Mesenchymal stem cell (in vitro differentiated cells and primary cell): ENCODE measurements around the gene MAJIN.
A peak's percentile ranks its signal among the peaks of the same experiment; 100 is the strongest.

Source experiments
- DNase-seq: peaks from one replicate; pipeline ENCODE4 v3.0.0-alpha.2; 2013
- H2AFZ ChIP-seq: one replicate; pipeline ENCODE4 v1.6.1; 2013; ENCODE audit warnings: low read depth, mild to moderate bottlenecking, control low read depth, inconsistent platforms, low read length, moderate library complexity
- H2AK5ac ChIP-seq: 2 replicates; pipeline ENCODE4 v1.6.1; 2013; ENCODE audit warnings: low read length, moderate library complexity, mild to moderate bottlenecking, inconsistent platforms; ENCODE audit not compliant: severe bottlenecking
- H2BK120ac ChIP-seq: one replicate; pipeline ENCODE4 v1.6.1; 2013; ENCODE audit warnings: low read depth, mild to moderate bottlenecking, inconsistent platforms, low read length, moderate library complexity
- H2BK12ac ChIP-seq, 2 experiments: one replicate each; pipeline ENCODE4 v1.6.1; 2013; ENCODE audit warnings: inconsistent platforms in 2 of 2, low read length in 2 of 2, mild to moderate bottlenecking in 2 of 2, moderate library complexity in 2 of 2, control low read depth in 1 of 2
- H2BK15ac ChIP-seq: one replicate; pipeline ENCODE4 v1.6.1; 2013; ENCODE audit warnings: mild to moderate bottlenecking, low read depth, inconsistent platforms; ENCODE audit not compliant: poor library complexity, severe bottlenecking
- H2BK5ac ChIP-seq: 2 replicates; pipeline ENCODE4 v1.6.1; 2013; ENCODE audit warnings: low read depth, mild to moderate bottlenecking, low read length, control low read depth, inconsistent platforms; ENCODE audit not compliant: poor library complexity, severe bottlenecking
- H3K14ac ChIP-seq, 2 experiments: one replicate each; pipeline ENCODE4 v1.6.1; 2013; ENCODE audit warnings: inconsistent platforms in 2 of 2, low read length in 2 of 2, control low read depth in 1 of 2, mild to moderate bottlenecking in 1 of 2, moderate library complexity in 1 of 2
- H3K18ac ChIP-seq, 2 experiments: one replicate each; pipeline ENCODE4 v1.6.1; 2013; ENCODE audit warnings: inconsistent platforms in 2 of 2, low read length in 2 of 2, control low read depth in 1 of 2, low read depth in 1 of 2, mild to moderate bottlenecking in 1 of 2
- H3K23ac ChIP-seq, 2 experiments: one replicate each; pipeline ENCODE4 v1.6.1; 2013; ENCODE audit warnings: inconsistent platforms in 2 of 2, low read length in 2 of 2, mild to moderate bottlenecking in 2 of 2, moderate library complexity in 2 of 2, control low read depth in 1 of 2
- H3K27ac ChIP-seq: 2 replicates; pipeline ENCODE4 v1.5.1; 2013; ENCODE audit warnings: mild to moderate bottlenecking, moderate library complexity, low read length, control low read depth, inconsistent platforms; ENCODE audit not compliant: poor library complexity, severe bottlenecking
- H3K27me3 ChIP-seq, 2 experiments: 2 replicates each; pipeline versions ENCODE4 v1.6.1 to v1.7.0; 2013; ENCODE audit warnings: low read length in 2 of 2, mild to moderate bottlenecking in 2 of 2, moderate library complexity in 2 of 2, control low read depth in 1 of 2, inconsistent platforms in 1 of 2; ENCODE audit not compliant: control insufficient read depth in 1 of 2, insufficient read depth in 1 of 2
- H3K36me3 ChIP-seq, 2 experiments: 2 replicates each; pipeline versions ENCODE4 v1.6.1 to v1.7.0; 2013; ENCODE audit warnings: low read length in 2 of 2, control low read depth in 1 of 2, inconsistent platforms in 1 of 2, low read depth in 1 of 2, mild to moderate bottlenecking in 1 of 2; ENCODE audit not compliant: insufficient read depth in 2 of 2, control insufficient read depth in 1 of 2
- H3K4ac ChIP-seq, 2 experiments: one replicate each; pipeline ENCODE4 v1.6.1; 2013; ENCODE audit warnings: inconsistent platforms in 2 of 2, low read length in 2 of 2, mild to moderate bottlenecking in 2 of 2, moderate library complexity in 2 of 2, control low read depth in 1 of 2, low read depth in 1 of 2
- H3K4me1 ChIP-seq: 2 replicates; pipeline ENCODE4 v1.6.1; 2013; ENCODE audit warnings: low read depth, low read length, control low read depth; ENCODE audit not compliant: control insufficient read depth, insufficient read depth
- H3K4me2 ChIP-seq: 2 replicates; pipeline ENCODE4 v1.6.1; 2013; ENCODE audit warnings: low read length, mild to moderate bottlenecking, inconsistent platforms; ENCODE audit not compliant: poor library complexity, severe bottlenecking
- H3K4me3 ChIP-seq, 2 experiments: 2 replicates each; pipeline versions ENCODE4 v1.5.1 to v1.7.0; 2013; ENCODE audit warnings: low read length in 2 of 2, mild to moderate bottlenecking in 2 of 2, control low read depth in 1 of 2, low read depth in 1 of 2; ENCODE audit not compliant: insufficient read depth in 1 of 2
- H3K79me1 ChIP-seq: replicated peaks from 2 replicates; pipeline ENCODE4 v1.6.1; 2013; ENCODE audit warnings: mild to moderate bottlenecking, control low read depth, low read length, inconsistent platforms; ENCODE audit not compliant: poor library complexity, severe bottlenecking
- H3K9ac ChIP-seq: 2 replicates; pipeline ENCODE4 v1.7.0; 2013; ENCODE audit warnings: mild to moderate bottlenecking, low read length, moderate library complexity
- H3K9me3 ChIP-seq: 2 replicates; pipeline ENCODE4 v1.7.0; 2013; ENCODE audit warnings: mild to moderate bottlenecking, low read length; ENCODE audit not compliant: control insufficient read depth
- H4K8ac ChIP-seq: one replicate; pipeline ENCODE4 v1.6.1; 2013; ENCODE audit warnings: inconsistent platforms, mild to moderate bottlenecking, low read length, moderate library complexity
- H4K91ac ChIP-seq: one replicate; pipeline ENCODE4 v1.6.1; 2013; ENCODE audit warnings: mild to moderate bottlenecking, low read length, inconsistent platforms
- WGBS: methylation state at CpG from one replicate; pipeline ENCODE4 v1.1.7; 2013; ENCODE audit warnings: mixed read lengths; 5-methylcytosine and 5-hydroxymethylcytosine counted together

Gene MAJIN

DNA sequence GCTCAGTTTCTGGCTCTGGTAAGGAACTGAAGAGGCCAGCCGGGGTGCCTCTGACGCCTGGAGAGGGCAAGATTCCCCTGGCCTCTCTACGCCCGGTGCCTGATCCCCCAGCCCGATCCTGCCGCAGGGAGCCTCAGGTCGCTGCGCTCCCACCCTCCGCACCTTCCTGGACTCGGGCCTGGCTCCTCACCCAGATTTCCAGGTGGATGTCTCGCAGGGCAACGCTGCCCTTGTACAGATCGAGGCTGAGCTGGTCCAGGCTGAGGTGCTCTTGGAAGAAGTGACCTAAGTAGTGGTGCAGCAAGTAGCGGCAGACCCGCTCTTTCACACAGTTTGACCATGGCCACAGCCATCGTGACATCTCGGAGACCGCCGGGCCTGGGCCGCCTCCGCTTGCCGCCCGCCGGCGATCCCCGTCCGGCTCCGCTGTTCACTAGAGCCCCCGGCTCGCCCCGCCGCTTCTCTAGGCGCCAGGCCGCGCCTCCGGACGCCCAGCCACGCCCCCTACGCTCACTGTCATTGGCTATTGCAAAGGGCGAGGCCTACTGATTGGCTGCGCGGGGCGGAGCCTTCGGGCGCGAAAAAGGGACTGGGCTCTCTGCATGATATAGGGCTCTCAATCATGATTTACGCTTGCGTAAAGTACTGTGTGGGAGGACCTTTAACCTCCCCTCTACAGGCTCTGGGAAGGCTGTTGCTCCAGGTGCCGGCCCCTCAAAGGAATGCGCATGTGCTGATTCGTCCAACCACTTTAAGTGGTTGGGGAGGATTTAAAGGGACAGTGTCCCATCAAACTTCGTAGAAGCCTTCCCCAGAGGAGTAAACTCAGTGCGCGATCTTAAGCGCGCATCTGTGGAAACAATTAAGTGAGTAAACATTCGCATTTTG, 54.9 kb downstream of the MAJIN start, which contains the start of gene ATG2A:
Gene ATG2A (minus strand): TSS at position 435 of the 888 bp plus-strand sequence. CDS start 74 bp downstream, at position 361.
- under 1% methylated on average over 57 of the region's 57 CpGs for WGBS
- Histone ChIP-seq H2AK5ac (peak within 1 kb of the TSS; percentile 15), H2AFZ (peak within 1 kb of the TSS; percentile 79), H2BK120ac (peak within 1 kb of the TSS; percentile 39), H3K36me3 (peaks cover 23% of the 10 kb centered on the region in 2 experiments), H3K4me2 (peak within 1 kb of the TSS; percentile 90), H3K9ac (peak within 1 kb of the TSS; percentile 98), H3K4me3 (peak within 1 kb of the TSS; percentile 87 to 100), H3K27me3 (no peaks in the 10 kb centered on the region), H3K9me3 (no peaks in the 10 kb centered on the region), H3K23ac (peak within 1 kb of the TSS in 1 of 2 experiments; percentile 70), H3K18ac (peak within 1 kb of the TSS; percentile 75 to 95), H4K91ac (peak within 1 kb of the TSS; percentile 77), H2BK5ac (no peak within 1 kb of the TSS), H3K27ac (peak within 1 kb of the TSS; percentile 75), H4K8ac (peak within 1 kb of the TSS; percentile 52), H3K79me1 (peaks cover 26% of the 10 kb centered on the region), H3K4ac (peak within 1 kb of the TSS; percentile 25 to 92), H2BK15ac (peak within 1 kb of the TSS; percentile 6), H2BK12ac (peak within 1 kb of the TSS in 1 of 2 experiments; percentile 96), H3K14ac (peak within 1 kb of the TSS in 1 of 2 experiments; percentile 93), H3K4me1 (peaks cover 16% of the 10 kb centered on the region)
- peak; percentile 100 for DNase-seq

DNA sequence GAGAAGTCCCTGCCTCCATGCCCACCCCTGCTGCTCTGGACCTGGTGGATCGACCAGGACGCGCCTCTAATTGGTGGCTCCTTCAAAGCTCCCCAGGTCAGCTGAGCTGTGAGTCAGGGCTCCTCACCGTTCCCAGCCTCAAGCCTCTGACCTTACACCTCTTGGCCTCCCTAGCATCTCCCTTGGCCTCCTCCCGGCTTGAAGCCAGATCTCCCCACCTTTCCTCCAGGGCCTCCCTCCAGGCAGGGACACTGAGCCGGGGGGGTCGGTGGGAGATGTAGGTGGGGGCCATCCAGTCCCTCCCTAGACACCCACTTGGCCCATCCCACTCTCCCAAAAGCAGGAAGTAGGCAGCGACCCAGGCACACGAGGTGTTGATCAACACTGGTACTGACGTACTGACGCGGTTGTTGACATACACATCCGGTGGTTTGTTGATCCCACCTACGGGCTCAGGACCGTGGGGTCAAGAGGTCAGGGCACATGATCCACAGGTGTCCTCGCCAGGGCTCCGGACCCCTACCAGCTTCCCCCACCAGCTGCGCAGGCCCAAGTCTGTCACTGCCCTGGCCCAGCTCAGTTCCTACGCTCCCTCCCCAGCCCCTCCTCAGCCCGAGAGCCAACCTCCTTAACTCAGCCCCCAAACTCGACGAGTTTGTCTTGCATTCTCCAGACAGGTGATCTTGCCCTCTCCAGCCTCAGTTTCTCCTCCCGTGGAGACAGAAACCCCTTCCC, 55.7 kb downstream of the MAJIN start:
- Histone ChIP-seq H2BK12ac (peak overlapping the region in 1 of 2 experiments; percentile 39), H3K36me3 (peaks cover 30 to 31% of the 10 kb centered on the region in 2 experiments), H2AK5ac (peak overlapping the region; percentile 15), H2BK5ac (no peak overlapping the region), H3K4me1 (peaks cover 16% of the 10 kb centered on the region), H3K9ac (peak overlapping the region; percentile 98), H3K4ac (peak overlapping the region; percentile 25 to 74), H3K27me3 (no peaks in the 10 kb centered on the region), H3K23ac (peak overlapping the region in 1 of 2 experiments; percentile 70), H4K91ac (no peak overlapping the region), H3K27ac (no peak overlapping the region), H3K4me3 (peak overlapping the region; percentile 87 to 100), H3K9me3 (no peaks in the 10 kb centered on the region), H3K18ac (peak overlapping the region; percentile 46 to 95), H2BK15ac (no peak overlapping the region), H3K14ac (peak overlapping the region in 1 of 2 experiments; percentile 93), H2AFZ (peak overlapping the region; percentile 79), H3K79me1 (peaks cover 26% of the 10 kb centered on the region), H2BK120ac (no peak overlapping the region), H4K8ac (peak overlapping the region; percentile 53), H3K4me2 (peak overlapping the region; percentile 90)
- WGBS: 10% methylated on average over 19 of the region's 23 CpGs
- peak; percentile 66 for DNase-seq

DNA sequence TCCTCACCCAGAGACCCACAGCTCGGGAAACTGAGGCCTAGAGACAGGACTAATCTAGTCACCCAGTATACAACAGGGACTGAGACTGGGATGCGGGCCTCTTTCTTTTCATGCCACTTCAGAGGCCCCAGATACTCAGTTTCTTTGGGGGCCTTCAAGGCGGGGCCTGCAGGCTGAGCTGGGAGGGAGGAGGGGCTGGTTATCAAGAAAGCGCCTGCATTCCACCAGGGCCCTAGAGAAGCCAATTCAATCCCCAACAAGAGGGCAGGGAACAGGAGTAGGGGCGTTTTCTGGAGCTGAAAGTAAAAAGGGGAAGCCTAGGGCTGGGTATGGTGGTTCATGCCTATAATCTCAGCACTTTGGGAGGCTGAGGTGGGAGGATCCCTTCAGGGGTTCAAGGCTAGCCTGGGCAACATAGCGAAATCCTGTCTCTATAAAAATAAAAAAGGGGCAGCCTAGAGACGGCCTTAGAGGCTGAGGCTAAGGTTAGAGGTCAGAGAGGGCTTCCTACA, 56.5 kb downstream of the MAJIN start:
- H2AK5ac ChIP-seq: no peak overlapping the region
- H3K4me3 ChIP-seq: peak overlapping the region in 1 of 2 experiments; percentile 100
- no peak overlapping the region for H2BK5ac ChIP-seq
- peaks cover 38 to 39% of the 10 kb centered on the region in 2 experiments for H3K36me3 ChIP-seq
- 89% methylated on average over 7 of the region's 7 CpGs for WGBS
- no peak overlapping the region for H3K23ac ChIP-seq
- peaks cover 16% of the 10 kb centered on the region for H3K4me1 ChIP-seq
- H3K4ac ChIP-seq: no peak overlapping the region
- H3K18ac ChIP-seq: peak overlapping the region in 1 of 2 experiments; percentile 11
- peaks cover 26% of the 10 kb centered on the region for H3K79me1 ChIP-seq
- no peak overlapping the region for H3K14ac ChIP-seq
- H3K9ac ChIP-seq: peak overlapping the region; percentile 98
- no peak overlapping the region for H4K8ac ChIP-seq
- H3K4me2 ChIP-seq: peak overlapping the region; percentile 90
- H3K27ac ChIP-seq: no peak overlapping the region
- no peak overlapping the region for H4K91ac ChIP-seq
- no peaks in the 10 kb centered on the region for H3K27me3 ChIP-seq
- peak overlapping the region; percentile 29 for H2BK15ac ChIP-seq
- no peak overlapping the region for H2BK120ac ChIP-seq
- no peak for DNase-seq
- H2AFZ ChIP-seq: no peak overlapping the region
- H3K9me3 ChIP-seq: no peaks in the 10 kb centered on the region
- H2BK12ac ChIP-seq: no peak overlapping the region
